Small intestine (tissue), 7 donors: ENCODE results near the gene ZCCHC3. TPM values are rescaled to one million over a fixed set of nuclear protein-coding genes. Genes with fewer than 3 reads are reported as not detected.

Source experiments
- DNase-seq, 2 donors: peaks; one replicate each; pipeline versions ENCODE4 v3.0.0 to v3.0.0-alpha.2; 2013
- FAIRE-seq: peaks from 2 replicates; lab custom pipeline; 2012; peaks lifted over from hg19 to GRCh38; lab: Jason Lieb, UNC
- H3K27ac ChIP-seq, 3 donors: one replicate each; pipeline ENCODE4 v1.5.1; 2013; ENCODE audit warnings: low read length in 2 of 3, mild to moderate bottlenecking in 2 of 3, control low read depth in 1 of 3, inconsistent platforms in 1 of 3, low read depth in 1 of 3, moderate library complexity in 1 of 3
- H3K27me3 ChIP-seq, 3 donors: one replicate each; pipeline ENCODE4 v1.6.1; 2013; ENCODE audit warnings: low read length in 3 of 3, inconsistent platforms in 1 of 3; ENCODE audit not compliant: control insufficient read depth in 3 of 3, insufficient read depth in 3 of 3
- H3K36me3 ChIP-seq, 3 donors: one replicate each; pipeline ENCODE4 v1.6.1; 2013; ENCODE audit warnings: low read length in 3 of 3, inconsistent platforms in 1 of 3, low read depth in 1 of 3, mild to moderate bottlenecking in 1 of 3, moderate library complexity in 1 of 3; ENCODE audit not compliant: control insufficient read depth in 3 of 3, insufficient read depth in 2 of 3
- H3K4me1 ChIP-seq, 3 donors: one replicate each; pipeline ENCODE4 v1.6.1; 2013; ENCODE audit warnings: low read length in 2 of 3, inconsistent platforms in 1 of 3, low read depth in 1 of 3, mild to moderate bottlenecking in 1 of 3, moderate library complexity in 1 of 3; ENCODE audit not compliant: control insufficient read depth in 3 of 3, insufficient read depth in 2 of 3
- H3K4me3 ChIP-seq, 3 donors: one replicate each; pipeline ENCODE4 v1.5.1; 2013; ENCODE audit warnings: low read length in 3 of 3, control low read depth in 1 of 3, inconsistent platforms in 1 of 3, low read depth in 1 of 3, mild to moderate bottlenecking in 1 of 3, moderate library complexity in 1 of 3
- H3K9me3 ChIP-seq, 2 donors: one replicate each; pipeline ENCODE4 v1.6.1; 2013; ENCODE audit warnings: low read depth in 1 of 2, low read length in 1 of 2; ENCODE audit not compliant: control insufficient read depth in 2 of 2, insufficient read depth in 1 of 2
- WGBS, 3 donors: extraction: QIAGEN DNeasy Blood & Tissue Kit; methylation state at CpG; one replicate each; pipeline ENCODE4 v1.1.7; 2013; 5-methylcytosine and 5-hydroxymethylcytosine counted together
- polyA plus RNA-seq, 4 donors: library from polyadenylated mRNA; stranded (reverse) in 3 of 4; unstranded in 1 of 4; fragments of 200-250 nt in 3 of 4; fragments of 120-200 nt in 1 of 4; gene quantifications; one replicate each; pipeline versions ENCODE4 v1.2.1 to v1.2.3, GENCODE V29; 2013
- donor health status: healthy with polysubstance abuse.
- donor health status: control.
- donor health status: control.
- donor health status: Bipolar disorder and iron deficiency.
- donor health status: healthy.

The ZCCHC3 gene
- polyA plus RNA-seq, 4 donors: 8.9 to 27.0 (median 12.3) TPM

- 76 to 86% (median 83%) methylated on average over 13 of the region's 13 CpGs for WGBS, 3 donors
- Histone ChIP-seq H3K36me3 (peaks cover 0 to 17% (median 0%) of the 10 kb centered on the region in 3 donors), H3K27me3 (no peaks in the 10 kb centered on the region), H3K4me1 (peaks cover 4 to 24% (median 18%) of the 10 kb centered on the region in 3 donors), H3K4me3 (no peak overlapping the region), H3K9me3 (no peaks in the 10 kb centered on the region), H3K27ac (no peak overlapping the region)
- DNase-seq (no peak), FAIRE-seq (no peak)
These were observed 4.8 kb downstream of the ZCCHC3 start for GRCh38 chr20:301886-302848.

GRCh38 chr20:305745-306144 is 8.4 kb downstream of the ZCCHC3 start:
- 71 to 82% (median 71%) methylated on average over 11 of the region's 11 CpGs for WGBS, 3 donors
- no peak overlapping the region for H3K4me3 ChIP-seq
- H3K27ac ChIP-seq: no peak overlapping the region
- DNase-seq: no peak
- H3K4me1 ChIP-seq: peaks cover 0 to 7% (median 3%) of the 10 kb centered on the region in 3 donors
- H3K36me3 ChIP-seq: peaks cover 0 to 9% (median 0%) of the 10 kb centered on the region in 3 donors
- no peaks in the 10 kb centered on the region for H3K27me3 ChIP-seq
- no peak for FAIRE-seq
- H3K9me3 ChIP-seq: no peaks in the 10 kb centered on the region

DNA sequence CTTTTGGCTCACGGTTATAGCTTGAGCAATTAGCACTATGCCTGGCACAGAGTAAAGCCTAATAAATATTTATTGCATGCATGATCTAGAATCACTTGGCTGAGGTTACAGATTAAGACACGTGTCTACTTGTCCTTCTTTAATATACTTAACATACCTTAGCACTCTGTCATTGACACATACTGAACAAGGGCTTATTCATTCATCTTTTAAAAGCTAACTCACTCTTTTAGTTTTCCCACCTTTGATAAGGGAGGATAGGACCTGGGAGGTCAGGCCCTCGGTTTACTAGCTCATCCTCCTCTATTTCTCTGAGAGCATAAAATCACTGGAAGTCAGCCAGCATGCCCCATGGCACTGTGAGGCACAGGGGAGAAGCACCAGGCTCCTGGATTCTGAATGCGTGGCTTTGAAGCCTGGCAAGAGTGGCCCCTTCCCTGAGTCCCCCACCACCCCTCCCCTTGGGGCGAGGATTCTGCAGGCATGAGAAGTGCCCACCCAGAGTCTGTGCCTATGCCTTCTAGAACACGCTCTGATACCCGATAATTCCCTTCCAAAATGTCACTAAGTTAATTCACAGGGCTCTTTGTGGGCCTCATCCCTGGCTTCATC is 11.2 kb downstream of the ZCCHC3 start:
- peak overlapping the region in 1 of 3 donors; percentile 92 for H3K27ac ChIP-seq
- FAIRE-seq: no peak
- H3K36me3 ChIP-seq: no peaks in the 10 kb centered on the region
- no peaks in the 10 kb centered on the region for H3K4me1 ChIP-seq
- H3K27me3 ChIP-seq: no peaks in the 10 kb centered on the region
- no peaks in the 10 kb centered on the region for H3K9me3 ChIP-seq
- 43 to 59% (median 47%) methylated on average over 7 of the region's 7 CpGs for WGBS, 3 donors
- no peak overlapping the region for H3K4me3 ChIP-seq
- peak in 1 of 2 donors; percentile 32 for DNase-seq

DNA sequence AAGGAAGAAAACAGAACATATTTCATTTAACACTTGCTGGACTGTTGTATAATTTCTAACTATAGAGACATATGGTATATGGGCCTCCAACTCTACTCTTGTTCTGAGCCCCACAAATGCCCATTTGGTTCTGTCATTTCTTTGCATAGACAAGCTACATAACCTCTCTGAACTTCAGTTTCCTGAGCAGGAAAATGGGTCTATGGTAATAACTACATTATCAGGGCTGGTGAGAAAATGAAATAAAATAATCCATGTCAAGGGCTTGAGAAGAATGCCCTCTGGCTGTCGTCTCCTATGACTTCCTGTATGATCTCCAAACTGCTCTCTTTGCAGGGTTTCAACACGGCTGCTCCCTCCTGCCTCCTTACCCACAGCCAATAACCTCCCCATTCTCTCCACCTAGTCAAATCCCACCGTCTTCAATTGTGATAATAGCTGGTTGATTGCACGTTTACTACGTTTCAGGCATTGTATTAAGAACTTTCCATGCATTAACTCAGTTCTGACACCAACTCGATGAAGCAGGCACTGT is 12.0 kb downstream of the ZCCHC3 start:
- WGBS, 3 donors: 13 to 39% (median 37%) methylated on average over 6 of the region's 6 CpGs
- Histone ChIP-seq H3K27ac (peak overlapping the region in 2 of 3 donors; percentile 76 to 92), H3K27me3 (no peaks in the 10 kb centered on the region), H3K36me3 (no peaks in the 10 kb centered on the region), H3K4me1 (no peaks in the 10 kb centered on the region), H3K9me3 (no peaks in the 10 kb centered on the region), H3K4me3 (peak overlapping the region in 1 of 3 donors; percentile 36)
- no peak for DNase-seq
- FAIRE-seq: no peak

- H3K4me1 ChIP-seq: no peaks in the 10 kb centered on the region
- no peak for FAIRE-seq
- H3K4me3 ChIP-seq: peak overlapping the region in 2 of 3 donors; percentile 2 to 36
- peak; percentile 67 to 93 for DNase-seq
- no peaks in the 10 kb centered on the region for H3K36me3 ChIP-seq
- WGBS, 3 donors: 9 to 29% (median 23%) methylated on average over 31 of the region's 31 CpGs
- peak overlapping the region in 2 of 3 donors; percentile 76 to 92 for H3K27ac ChIP-seq
- no peaks in the 10 kb centered on the region for H3K27me3 ChIP-seq
- H3K9me3 ChIP-seq: no peaks in the 10 kb centered on the region
These were observed 12.7 kb downstream of the ZCCHC3 start for GRCh38 chr20:309841-310644.

GRCh38 chr20:310645-311044 is 13.3 kb downstream of the ZCCHC3 start:
- Histone ChIP-seq H3K4me1 (no peaks in the 10 kb centered on the region), H3K27me3 (no peaks in the 10 kb centered on the region), H3K9me3 (no peaks in the 10 kb centered on the region), H3K27ac (peak overlapping the region in 1 of 3 donors; percentile 33), H3K36me3 (no peaks in the 10 kb centered on the region), H3K4me3 (peak overlapping the region in 1 of 3 donors; percentile 36)
- 10 to 23% (median 20%) methylated on average over 7 of the region's 7 CpGs for WGBS, 3 donors
- DNase-seq: no peak
- no peak for FAIRE-seq

GRCh38 chr20:311609-312008 is 14.2 kb downstream of the ZCCHC3 start:
- Histone ChIP-seq H3K27ac (no peak overlapping the region), H3K36me3 (no peaks in the 10 kb centered on the region), H3K27me3 (no peaks in the 10 kb centered on the region), H3K9me3 (no peaks in the 10 kb centered on the region), H3K4me1 (no peaks in the 10 kb centered on the region), H3K4me3 (no peak overlapping the region)
- DNase-seq (no peak), FAIRE-seq (no peak)
- WGBS, 3 donors: 87 to 93% (median 93%) methylated on average over 7 of the region's 7 CpGs

GRCh38 chr20:312067-312466 is 14.7 kb downstream of the ZCCHC3 start:
- Histone ChIP-seq H3K27ac (no peak overlapping the region), H3K4me3 (no peak overlapping the region), H3K36me3 (peaks cover 0 to 2% (median 0%) of the 10 kb centered on the region in 3 donors), H3K27me3 (no peaks in the 10 kb centered on the region), H3K4me1 (no peaks in the 10 kb centered on the region), H3K9me3 (no peaks in the 10 kb centered on the region)
- WGBS, 3 donors: 88 to 96% (median 90%) methylated on average over 8 of the region's 8 CpGs
- FAIRE-seq: no peak
- DNase-seq: no peak
